KOPT-K1 (cell line): Measurements from ENCODE around the gene LCTL.
"Not testable (repeated sequence)": the region's sequence is repeated elsewhere in the genome, so short reads cannot be mapped to it uniquely, and the experiment has no call there.

Source experiments
- H3K27ac ChIP-seq: fragments of 200-600 bp; sonication (generic); 2 replicates; pipeline ENCODE4 v1.5.1; 2016; ENCODE audit warnings: antibody characterized with exemption, mild to moderate bottlenecking, low read depth, low read length; ENCODE audit not compliant: poor library complexity, severe bottlenecking
- H3K36me3 ChIP-seq: fragments of 200-600 bp; sonication (generic); 2 replicates; pipeline ENCODE4 v1.5.1; 2017; ENCODE audit warnings: antibody characterized with exemption, mild to moderate bottlenecking, low read length, moderate library complexity; ENCODE audit not compliant: insufficient read depth
- H3K9me3 ChIP-seq: fragments of 200-600 bp; sonication (generic); 2 replicates; pipeline ENCODE4 v1.5.1; 2017; ENCODE audit warnings: antibody characterized with exemption, low read length, mild to moderate bottlenecking; ENCODE audit not compliant: insufficient read depth, poor library complexity, severe bottlenecking

Gene LCTL

DNA sequence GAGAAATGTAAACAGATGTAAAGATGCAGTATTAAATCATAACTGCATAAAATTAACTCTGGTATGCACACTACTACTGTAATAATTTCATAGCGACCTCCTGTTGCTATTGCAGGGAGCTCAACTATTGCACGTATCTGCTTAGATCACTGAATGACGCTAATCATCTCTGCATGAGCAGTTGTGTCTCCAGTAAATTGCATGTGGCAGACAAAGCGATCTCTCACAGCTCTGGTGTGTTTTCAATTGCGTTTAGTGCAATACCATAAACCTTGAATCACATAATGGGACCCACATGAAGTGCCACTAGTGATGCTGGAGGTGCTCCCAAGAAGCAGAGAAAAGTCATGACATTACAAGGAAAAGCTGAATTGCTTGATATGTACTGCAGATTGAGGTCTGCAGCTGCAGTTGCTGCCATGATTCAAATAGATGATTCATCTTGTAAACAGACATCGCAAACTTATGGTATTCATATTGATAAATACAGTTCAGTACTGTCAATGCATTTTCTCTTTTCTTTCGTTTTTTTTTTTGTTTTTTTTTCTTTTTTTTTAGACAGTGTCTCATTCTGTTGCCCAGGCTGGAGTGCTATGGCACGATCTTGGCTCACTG lies 30.2 kb upstream of the LCTL start:
- H3K9me3 ChIP-seq: no peaks in the 10 kb centered on the region
- H3K27ac ChIP-seq: no peak overlapping the region
- H3K36me3 ChIP-seq: no peaks in the 10 kb centered on the region

DNA sequence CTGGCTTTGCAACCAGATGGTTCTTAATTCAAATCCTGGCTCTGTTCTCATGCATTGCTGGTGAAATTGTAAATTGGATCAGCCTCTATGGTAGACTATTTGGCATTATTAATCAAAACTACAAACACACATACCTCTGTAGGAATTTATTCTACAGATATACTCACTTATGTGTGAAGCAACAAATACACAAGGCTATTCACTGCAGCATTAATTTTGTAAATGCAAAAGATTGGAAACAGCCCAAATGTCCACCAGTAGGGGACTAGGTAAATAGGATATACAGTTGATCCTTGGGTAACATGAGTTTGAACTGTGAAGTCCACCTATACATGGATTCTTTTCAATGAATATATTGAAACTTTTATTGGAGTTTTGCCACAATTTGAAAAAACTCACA lies 29.5 kb upstream of the LCTL start:
- Histone ChIP-seq H3K27ac (no peak overlapping the region), H3K36me3 (no peaks in the 10 kb centered on the region), H3K9me3 (no peaks in the 10 kb centered on the region)

GRCh38 chr15:66594836-66595235 lies 29.0 kb upstream of the LCTL start:
- Histone ChIP-seq H3K36me3 (no peaks in the 10 kb centered on the region), H3K27ac (no peak overlapping the region), H3K9me3 (no peaks in the 10 kb centered on the region)

DNA sequence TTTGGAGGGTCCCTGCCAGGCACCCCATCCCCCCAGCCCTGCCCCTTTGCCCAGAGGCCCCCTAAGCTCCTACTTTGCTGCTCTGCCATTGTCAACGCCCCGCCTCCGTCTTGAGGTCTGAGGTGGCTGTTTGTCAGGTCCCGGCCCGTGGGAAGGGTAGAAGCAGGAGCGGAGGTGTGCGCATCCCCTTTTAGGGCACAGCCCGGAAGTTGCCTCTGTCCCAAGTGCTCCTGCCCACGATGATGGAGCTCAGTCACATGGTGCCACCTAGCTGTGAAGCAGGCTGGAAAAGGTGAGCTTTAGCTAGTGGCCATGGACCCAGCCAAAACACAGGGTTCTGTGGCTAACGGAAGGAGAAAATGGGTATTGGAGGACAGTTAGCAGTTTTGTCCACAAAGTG lies 28.5 kb upstream of the LCTL start:
- Histone ChIP-seq H3K9me3 (no peaks in the 10 kb centered on the region), H3K36me3 (no peaks in the 10 kb centered on the region), H3K27ac (no peak overlapping the region)

- Histone ChIP-seq H3K9me3 (no peaks in the 10 kb centered on the region), H3K27ac (no peak overlapping the region), H3K36me3 (no peaks in the 10 kb centered on the region)
Measured at GRCh38 chr15:66593219-66593780, 27.5 kb upstream of the LCTL start.

DNA sequence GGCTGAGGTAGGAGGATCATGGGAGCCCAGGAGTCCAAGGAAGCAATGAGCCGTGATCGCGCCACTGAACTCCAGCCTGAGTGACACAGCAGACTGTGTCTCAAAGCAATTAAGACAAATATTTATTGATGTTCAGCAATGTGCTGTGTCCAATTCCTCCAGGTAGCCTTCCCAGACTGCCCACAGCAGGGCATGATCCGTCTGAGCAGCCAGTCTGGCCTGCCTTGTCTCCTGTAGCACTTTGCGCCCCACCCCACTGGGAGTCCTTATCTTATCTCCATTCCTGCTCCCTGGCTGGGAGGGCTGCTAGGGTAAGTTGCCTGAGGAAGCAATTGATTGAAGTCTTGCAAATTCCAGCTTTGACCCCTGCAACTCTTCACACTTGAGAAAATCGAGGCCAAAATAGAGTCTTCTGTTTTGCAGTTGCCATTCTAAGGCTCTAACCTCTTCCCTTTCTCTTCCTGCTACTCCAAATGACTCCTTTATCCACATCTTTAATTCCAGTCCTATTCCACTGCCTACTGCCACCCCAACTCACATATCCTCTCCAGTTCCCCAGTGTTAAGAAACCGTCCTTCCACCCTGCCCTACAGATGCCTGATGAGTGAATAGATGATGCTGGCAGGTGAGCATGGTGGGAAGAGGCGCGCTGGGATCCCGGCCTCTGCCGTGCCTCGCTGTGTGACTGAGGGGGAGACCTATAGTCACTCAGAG lies 26.9 kb upstream of the LCTL start:
- Histone ChIP-seq H3K27ac (no peak overlapping the region), H3K9me3 (no peaks in the 10 kb centered on the region), H3K36me3 (no peaks in the 10 kb centered on the region)

DNA sequence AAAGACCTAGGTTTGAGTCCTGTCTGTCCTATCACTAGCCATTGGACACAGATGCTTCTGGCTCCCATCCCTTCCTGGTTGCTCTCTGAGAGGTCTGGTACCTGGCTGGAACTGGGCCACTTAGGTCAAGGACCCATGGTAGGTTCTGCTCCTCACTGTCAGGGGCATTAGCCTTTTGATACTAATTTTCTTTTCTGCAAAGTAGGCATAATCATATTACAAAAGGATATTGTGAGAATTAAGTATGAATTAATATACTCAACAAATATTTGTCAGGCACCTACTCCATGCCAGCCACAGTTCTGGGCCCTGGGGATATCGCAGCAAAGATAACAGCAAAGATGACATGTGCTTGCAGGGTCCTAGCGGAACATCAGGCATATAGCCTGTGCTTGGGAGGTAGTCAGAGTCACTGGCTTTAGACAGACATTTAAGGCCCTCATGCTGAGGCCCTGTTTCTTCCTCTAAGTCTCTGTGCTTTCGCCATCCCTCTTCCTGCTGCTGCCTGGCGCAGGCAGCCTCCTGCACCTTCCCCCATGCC lies 25.6 kb upstream of the LCTL start:
- no peaks in the 10 kb centered on the region for H3K9me3 ChIP-seq
- no peak overlapping the region for H3K27ac ChIP-seq
- H3K36me3 ChIP-seq: no peaks in the 10 kb centered on the region

GRCh38 chr15:66590435-66590834 lies 24.6 kb upstream of the LCTL start:
- Histone ChIP-seq H3K36me3 (no peaks in the 10 kb centered on the region), H3K9me3 (no peaks in the 10 kb centered on the region), H3K27ac (no peak overlapping the region)

DNA sequence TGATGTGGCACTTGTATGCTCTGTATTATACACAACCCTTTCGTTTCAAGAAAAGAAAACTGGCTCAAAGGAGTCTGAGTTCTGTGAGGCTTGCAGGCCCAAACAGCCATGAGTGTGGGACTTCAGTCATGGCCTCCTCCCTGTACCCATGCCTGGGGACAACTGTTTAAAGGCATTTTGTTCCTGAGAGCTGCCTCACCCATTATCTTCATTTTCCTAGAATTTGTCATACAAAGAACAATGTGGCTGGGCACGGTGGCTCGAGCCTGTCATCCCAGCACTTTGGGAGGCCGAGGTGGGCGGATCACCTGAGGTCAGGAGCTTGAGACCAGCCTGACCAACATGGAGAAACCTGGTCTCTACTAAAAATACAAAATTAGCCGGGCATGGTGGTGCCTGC lies 23.6 kb upstream of the LCTL start:
- not testable (repeated sequence) for H3K9me3 ChIP-seq, H3K27ac ChIP-seq, H3K36me3 ChIP-seq

- Histone ChIP-seq H3K9me3 (no peaks in the 10 kb centered on the region), H3K27ac (no peak overlapping the region), H3K36me3 (no peaks in the 10 kb centered on the region)
Measured at GRCh38 chr15:66588971-66589370, 23.2 kb upstream of the LCTL start.

- H3K27ac ChIP-seq: no peak overlapping the region
- no peaks in the 10 kb centered on the region for H3K9me3 ChIP-seq
- H3K36me3 ChIP-seq: no peaks in the 10 kb centered on the region
Measured at GRCh38 chr15:66588537-66588936, 22.7 kb upstream of the LCTL start.

GRCh38 chr15:66587749-66588148 lies 22.0 kb upstream of the LCTL start:
- Histone ChIP-seq H3K36me3 (no peaks in the 10 kb centered on the region), H3K27ac (no peak overlapping the region), H3K9me3 (no peaks in the 10 kb centered on the region)

DNA sequence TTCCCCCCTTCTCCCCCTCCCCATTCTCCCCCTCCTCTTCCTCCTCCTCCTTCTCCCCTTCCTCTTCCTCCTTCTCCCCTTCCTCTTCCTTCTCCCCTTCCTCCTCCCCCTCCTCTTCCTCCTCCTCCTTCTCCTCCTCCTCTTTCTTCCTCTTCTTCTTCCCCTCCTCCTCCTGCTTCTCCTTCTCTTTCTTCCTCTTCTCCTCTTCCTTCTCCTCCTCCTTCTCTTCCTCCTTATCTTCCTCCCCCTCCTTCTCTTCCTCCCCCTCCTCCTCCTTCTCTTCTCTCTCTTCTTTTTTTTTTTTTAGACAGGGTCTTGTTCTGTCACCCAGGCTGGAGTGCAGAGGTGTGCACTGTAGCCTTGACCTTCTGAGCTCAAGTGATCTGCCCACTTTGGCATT lies 21.2 kb upstream of the LCTL start:
- no peaks in the 10 kb centered on the region for H3K9me3 ChIP-seq
- H3K36me3 ChIP-seq: no peaks in the 10 kb centered on the region
- no peak overlapping the region for H3K27ac ChIP-seq

DNA sequence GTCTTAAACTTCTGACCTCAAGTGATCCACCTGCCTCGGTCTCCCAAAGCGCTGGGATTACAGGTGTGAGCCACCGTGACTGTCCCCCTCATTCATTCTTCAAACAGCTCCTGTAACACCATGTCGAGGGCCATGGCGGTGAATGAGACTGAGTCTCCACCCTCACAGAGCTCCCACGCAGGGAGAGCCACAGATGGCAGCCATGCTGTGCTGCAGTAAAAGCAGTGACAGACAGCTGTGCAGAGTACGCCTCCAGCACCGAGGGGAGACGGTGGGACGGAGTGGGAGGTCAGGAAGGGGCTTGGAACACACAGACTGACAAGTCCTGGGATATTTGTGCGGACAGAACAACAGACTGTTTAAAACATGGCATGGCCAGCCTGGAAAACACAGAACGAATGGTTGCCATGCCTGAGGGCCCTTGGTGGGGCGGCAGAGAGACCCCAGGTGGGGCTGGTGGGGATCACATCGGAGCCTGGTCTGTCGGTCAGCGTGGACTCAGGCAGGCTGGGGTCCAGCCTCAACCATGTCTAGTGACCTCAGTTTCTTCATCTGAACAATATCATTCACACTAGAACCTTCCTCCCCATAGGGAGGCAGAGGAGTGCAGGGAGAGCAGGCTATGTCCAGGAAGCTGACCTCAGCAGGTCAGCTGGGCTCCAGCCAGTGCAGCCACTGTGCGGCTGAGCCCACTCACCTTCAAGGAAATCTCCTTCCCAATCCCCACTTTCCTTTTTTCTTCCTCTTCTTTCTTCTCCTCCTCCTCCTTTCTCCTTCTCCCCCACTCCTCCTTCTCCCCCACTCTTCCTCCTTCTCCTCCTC lies 20.6 kb upstream of the LCTL start:
- H3K36me3 ChIP-seq: no peaks in the 10 kb centered on the region

DNA sequence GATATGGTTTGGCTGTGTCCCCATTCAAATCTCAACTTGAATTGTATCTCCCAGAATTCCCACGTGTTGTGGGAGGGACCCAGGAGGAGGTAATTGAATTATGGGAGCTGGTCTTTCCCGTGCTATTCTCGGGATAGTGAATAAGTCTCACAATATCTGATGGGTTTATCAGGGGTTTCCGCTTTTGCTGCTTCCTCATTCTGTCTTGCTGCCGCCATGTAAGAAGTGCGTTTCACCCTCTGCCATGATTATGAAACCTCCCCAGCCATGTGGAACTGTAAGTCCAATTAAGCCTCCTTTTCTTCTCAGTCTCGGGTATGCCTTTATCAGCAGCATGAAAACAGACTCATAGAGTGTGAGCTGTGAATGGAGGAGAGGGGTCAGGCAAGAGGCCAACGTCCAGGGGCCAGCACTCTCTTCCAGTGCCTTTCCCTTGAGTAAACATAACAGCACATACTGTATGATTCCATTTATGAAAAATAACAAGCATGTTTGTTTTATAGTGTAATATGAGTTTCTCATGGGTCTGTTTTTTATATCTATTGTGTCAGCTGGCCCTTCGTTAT lies 16.3 kb upstream of the LCTL start:
- Histone ChIP-seq H3K36me3 (no peaks in the 10 kb centered on the region), H3K27ac (no peak overlapping the region), H3K9me3 (no peaks in the 10 kb centered on the region)

More for the DNA sequence above, 20.6 kb upstream of the LCTL start:
- Histone ChIP-seq H3K27ac (no peak overlapping the region), H3K9me3 (no peaks in the 10 kb centered on the region)
